Endometrial microvascular endothelial cells (primary cell): ENCODE data around the gene F13A1. TPM values are rescaled to one million over a fixed set of nuclear protein-coding genes. Genes with fewer than 3 reads are reported as not detected.

Source experiments
- in situ Hi-C: cut with HindIII; loops from 2 replicates; pipeline ENCODE4 v1.10.0; 2017; ENCODE audit warnings: low sequenced_read_pairs, low pct_unique_long_range_greater_than_20kb; ENCODE audit errors: inconsistent ontology term
- total RNA-seq: library from RNA; depleted of rRNA; stranded (reverse); fragments of >200 nt; gene quantifications from one replicate; pipeline ENCODE4 v1.2.3, GENCODE V29; 2015; ENCODE audit errors: inconsistent ontology term

F13A1 gene
- not detected for total RNA-seq

- in situ Hi-C loops: no loop called here
Observed at GRCh38 chr6:6319952-6320811, at the start of gene F13A1. Gene F13A1, minus strand, starts transcription at chr6:6320662. Its CDS starts 1,998 bp downstream, at chr6:6318664.

GRCh38 chr6:6368684-6369052, 48.2 kb upstream of the F13A1 start:
- in situ Hi-C loops: no loop called here

- in situ Hi-C loops: no loop called here
Observed at GRCh38 chr6:6368040-6368683, 47.7 kb upstream of the F13A1 start.

- in situ Hi-C loops: no loop called here
Observed at GRCh38 chr6:6366803-6367202, 46.3 kb upstream of the F13A1 start.

- in situ Hi-C loops: no loop called here
Observed at GRCh38 chr6:6365242-6365641, 44.8 kb upstream of the F13A1 start.

- in situ Hi-C loops: no loop called here
Observed at GRCh38 chr6:6362056-6362840, 41.8 kb upstream of the F13A1 start.

GRCh38 chr6:6357530-6357929, 37.1 kb upstream of the F13A1 start:
- in situ Hi-C loops: no loop called here

GRCh38 chr6:6357032-6357431, 36.6 kb upstream of the F13A1 start:
- in situ Hi-C loops: no loop called here

GRCh38 chr6:6352772-6353171, 32.3 kb upstream of the F13A1 start:
- in situ Hi-C loops: no loop called here

- in situ Hi-C loops: no loop called here
Observed at GRCh38 chr6:6351511-6352025, 31.1 kb upstream of the F13A1 start.

GRCh38 chr6:6350696-6351095, 30.2 kb upstream of the F13A1 start:
- in situ Hi-C loops: no loop called here

- in situ Hi-C loops: no loop called here
Observed at GRCh38 chr6:6348256-6348655, 27.8 kb upstream of the F13A1 start.

GRCh38 chr6:6346427-6347023, 26.1 kb upstream of the F13A1 start:
- in situ Hi-C loops: no loop called here

GRCh38 chr6:6333501-6333900, 13.0 kb upstream of the F13A1 start:
- in situ Hi-C loops: no loop called here

- in situ Hi-C loops: no loop called here
Observed at GRCh38 chr6:6332811-6333244, 12.4 kb upstream of the F13A1 start.

GRCh38 chr6:6331946-6332601, 11.6 kb upstream of the F13A1 start:
- in situ Hi-C loops: no loop called here

- in situ Hi-C loops: no loop called here
Observed at GRCh38 chr6:6331393-6331792, 10.9 kb upstream of the F13A1 start.

- in situ Hi-C loops: no loop called here
Observed at GRCh38 chr6:6330407-6330806, 9.9 kb upstream of the F13A1 start.

GRCh38 chr6:6328451-6328850, 8.0 kb upstream of the F13A1 start:
- in situ Hi-C loops: no loop called here
